NT2/D1 (cell line): Measurements from ENCODE around the gene TMCC2.

Source experiments
- DNase-seq: peaks from one replicate; pipeline ENCODE4 v3.0.0-alpha.2; 2011; ENCODE audit warnings: low read depth, low spot score
- H3K27me3 ChIP-seq: 2 replicates; pipeline ENCODE4 v1.6.0; 2011; ENCODE audit warnings: mild to moderate bottlenecking; ENCODE audit not compliant: insufficient read length, insufficient read depth
- H3K36me3 ChIP-seq: 2 replicates; pipeline ENCODE4 v1.6.1; 2011; ENCODE audit warnings: mild to moderate bottlenecking, low read length, mixed read lengths; ENCODE audit not compliant: insufficient read depth, insufficient read length
- H3K4me1 ChIP-seq: 2 replicates; pipeline ENCODE4 v1.5.1; 2011; ENCODE audit not compliant: insufficient read depth, insufficient read length
- H3K4me3 ChIP-seq: 2 replicates; pipeline ENCODE4 v1.5.1; 2011; ENCODE audit warnings: low read depth; ENCODE audit not compliant: insufficient read length
- H3K9ac ChIP-seq: 2 replicates; pipeline ENCODE4 v1.6.0; 2011; ENCODE audit warnings: low read depth; ENCODE audit not compliant: insufficient read length
- H3K9me3 ChIP-seq: 2 replicates; pipeline ENCODE4 v1.5.1; 2011; ENCODE audit warnings: mild to moderate bottlenecking, low read length; ENCODE audit not compliant: insufficient read depth
- SUZ12 ChIP-seq: IDR thresholded peaks from 2 replicates; pipeline ENCODE4 v1.6.1; 2011; ENCODE audit not compliant: insufficient read length, insufficient read depth; ENCODE audit errors: extremely low read depth
- YY1 ChIP-seq: IDR thresholded peaks from 2 replicates; pipeline ENCODE4 v1.6.1; 2011; ENCODE audit not compliant: insufficient read length, insufficient read depth
- ZNF274 ChIP-seq: IDR thresholded peaks from 2 replicates; pipeline ENCODE4 v1.6.1; 2011; ENCODE audit warnings: mild to moderate bottlenecking, low read depth, low read length

The TMCC2 gene

DNA sequence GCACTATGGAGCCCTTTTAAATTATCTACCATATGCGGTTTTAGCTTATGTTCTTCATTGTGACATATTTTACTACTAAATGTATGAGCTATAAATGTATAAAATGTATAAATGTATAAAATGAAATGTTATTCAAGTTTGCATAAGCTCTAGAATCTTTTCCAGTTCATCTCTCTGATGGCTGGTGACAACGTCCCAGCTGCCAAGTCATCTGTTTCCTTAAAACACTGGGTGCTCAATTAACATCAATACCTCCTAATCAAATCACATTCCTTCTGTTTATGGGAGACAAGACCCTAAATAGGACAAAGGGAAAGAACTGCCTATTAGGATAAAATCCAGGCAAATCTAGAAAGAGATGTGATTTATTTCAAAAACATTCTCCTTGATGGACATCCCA, 39.1 kb upstream of the TMCC2 start:
- DNase-seq = no peak
- H3K4me1 ChIP-seq = peaks cover 3% of the 10 kb centered on the region
- no peak for TF ChIP-seq ZNF274
- no peak for TF ChIP-seq SUZ12
- TF ChIP-seq YY1 = no peak
- H3K4me3 ChIP-seq = no peak overlapping the region
- no peak overlapping the region for H3K9ac ChIP-seq
- no peaks in the 10 kb centered on the region for H3K27me3 ChIP-seq
- H3K9me3 ChIP-seq = no peaks in the 10 kb centered on the region
- peaks cover 7% of the 10 kb centered on the region for H3K36me3 ChIP-seq

DNA sequence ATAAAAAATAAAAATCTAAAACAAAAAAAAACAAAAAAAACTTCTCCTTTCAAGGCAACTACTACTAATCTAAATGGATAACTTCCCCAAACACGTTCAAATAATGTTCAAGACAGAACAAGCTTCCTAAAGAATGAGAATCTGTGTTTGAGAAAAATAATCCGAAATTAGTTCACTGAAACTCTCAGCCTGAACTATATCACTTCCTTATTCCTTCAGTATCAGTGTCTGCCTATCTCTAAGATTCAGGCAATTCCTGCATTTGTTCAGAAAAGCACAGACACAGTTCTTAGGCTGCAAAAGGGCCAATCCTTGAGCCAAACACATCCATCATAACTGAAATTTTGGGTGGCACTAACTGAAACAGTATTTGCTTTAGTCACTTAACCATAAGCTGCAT, 38.6 kb upstream of the TMCC2 start:
- Histone ChIP-seq H3K4me3 (no peak overlapping the region), H3K36me3 (peaks cover 7% of the 10 kb centered on the region), H3K4me1 (peaks cover 3% of the 10 kb centered on the region), H3K9ac (no peak overlapping the region), H3K9me3 (peaks cover 4% of the 10 kb centered on the region), H3K27me3 (no peaks in the 10 kb centered on the region)
- no peak for DNase-seq
- TF ChIP-seq YY1 (no peak), ZNF274 (no peak), SUZ12 (no peak)

DNA sequence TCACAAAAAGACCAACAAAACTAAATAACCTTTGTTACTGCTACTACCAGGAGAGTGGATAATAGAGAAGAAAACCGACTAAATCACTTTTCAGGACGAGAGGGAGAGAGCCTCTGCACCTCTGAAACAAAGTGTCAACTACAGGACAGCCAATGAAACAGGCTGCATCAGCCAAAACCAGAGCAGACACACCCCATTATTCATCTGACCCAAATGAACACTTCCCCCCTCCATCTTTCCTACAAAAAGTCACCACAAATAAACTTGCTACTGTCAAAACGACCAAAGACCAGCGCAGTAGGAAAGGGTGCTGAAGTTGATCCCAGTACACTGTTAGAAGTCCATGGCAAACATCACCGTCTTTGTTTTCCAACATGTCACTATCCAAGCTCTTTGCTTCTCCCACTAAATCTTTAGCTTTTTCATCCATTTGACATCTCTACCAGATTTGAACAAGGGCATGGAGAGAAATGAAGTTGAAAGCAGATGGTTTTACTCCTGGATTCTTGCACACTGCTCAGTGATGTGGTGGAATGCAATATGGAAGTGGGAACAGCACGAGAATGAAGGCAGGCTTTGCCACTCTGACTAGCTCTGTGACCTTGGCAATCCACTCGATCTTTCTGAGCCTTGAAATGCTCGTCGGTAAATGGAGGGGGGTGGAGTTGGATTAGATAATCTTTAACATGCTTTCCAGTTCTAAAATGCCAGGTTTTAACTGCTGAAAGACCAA, 36.7 kb upstream of the TMCC2 start:
- H3K36me3 ChIP-seq = peaks cover 4% of the 10 kb centered on the region
- H3K27me3 ChIP-seq = no peaks in the 10 kb centered on the region
- TF ChIP-seq SUZ12 (no peak), YY1 (no peak), ZNF274 (no peak)
- peaks cover 3% of the 10 kb centered on the region for H3K4me1 ChIP-seq
- no peak overlapping the region for H3K9ac ChIP-seq
- H3K9me3 ChIP-seq = peaks cover 6% of the 10 kb centered on the region
- no peak overlapping the region for H3K4me3 ChIP-seq
- DNase-seq = no peak

DNA sequence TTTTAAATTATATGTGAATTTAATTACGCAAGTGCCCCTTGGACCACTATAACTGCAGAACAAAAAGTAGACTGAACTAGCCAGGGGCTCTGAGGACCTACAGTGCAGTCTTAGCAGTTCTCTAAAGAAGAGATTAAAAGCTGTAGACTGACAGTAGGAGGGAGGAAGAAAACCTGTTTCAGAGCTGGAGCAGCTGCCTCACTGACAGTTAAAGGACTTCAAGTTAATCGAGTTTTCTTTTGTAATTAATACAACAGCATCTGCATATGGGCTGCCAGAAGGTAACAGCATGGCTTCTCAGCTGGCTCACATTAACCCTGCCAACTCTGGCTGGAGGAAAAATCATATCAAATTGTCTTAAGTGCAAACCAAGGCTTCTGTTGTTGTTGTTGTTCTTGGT, 36.1 kb upstream of the TMCC2 start:
- peaks cover 6% of the 10 kb centered on the region for H3K9me3 ChIP-seq
- DNase-seq = peak; percentile 43
- H3K4me3 ChIP-seq = no peak overlapping the region
- H3K27me3 ChIP-seq = no peaks in the 10 kb centered on the region
- H3K4me1 ChIP-seq = peaks cover 3% of the 10 kb centered on the region
- TF ChIP-seq ZNF274 = no peak
- TF ChIP-seq YY1 = no peak
- TF ChIP-seq SUZ12 = no peak
- H3K36me3 ChIP-seq = peaks cover 4% of the 10 kb centered on the region
- H3K9ac ChIP-seq = no peak overlapping the region

DNA sequence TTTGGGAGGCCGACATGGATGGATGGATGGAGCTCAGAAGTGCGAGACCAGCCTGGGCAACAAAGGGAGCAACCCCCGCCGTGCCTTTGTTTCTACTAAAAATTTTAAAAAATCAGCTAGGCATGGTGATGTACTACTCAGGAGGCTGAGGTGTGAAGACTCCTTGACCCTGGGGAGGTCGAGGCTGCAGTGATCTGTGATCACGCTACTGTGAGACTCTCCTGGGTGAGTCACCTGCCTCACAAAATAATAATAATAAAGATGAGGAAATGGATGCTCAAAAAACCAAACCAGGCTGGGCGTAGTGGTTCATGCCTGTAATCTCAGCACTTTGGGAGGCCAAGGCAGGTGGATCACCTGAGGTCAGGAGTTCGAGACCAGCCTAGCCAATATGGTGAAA, 35.5 kb upstream of the TMCC2 start:
- peaks cover 3% of the 10 kb centered on the region for H3K36me3 ChIP-seq
- no peaks in the 10 kb centered on the region for H3K27me3 ChIP-seq
- no peak for DNase-seq
- H3K9ac ChIP-seq = no peak overlapping the region
- TF ChIP-seq ZNF274 = no peak
- no peak for TF ChIP-seq SUZ12
- TF ChIP-seq YY1 = no peak
- no peak overlapping the region for H3K4me3 ChIP-seq
- H3K9me3 ChIP-seq = peaks cover 6% of the 10 kb centered on the region
- H3K4me1 ChIP-seq = peaks cover 3% of the 10 kb centered on the region

DNA sequence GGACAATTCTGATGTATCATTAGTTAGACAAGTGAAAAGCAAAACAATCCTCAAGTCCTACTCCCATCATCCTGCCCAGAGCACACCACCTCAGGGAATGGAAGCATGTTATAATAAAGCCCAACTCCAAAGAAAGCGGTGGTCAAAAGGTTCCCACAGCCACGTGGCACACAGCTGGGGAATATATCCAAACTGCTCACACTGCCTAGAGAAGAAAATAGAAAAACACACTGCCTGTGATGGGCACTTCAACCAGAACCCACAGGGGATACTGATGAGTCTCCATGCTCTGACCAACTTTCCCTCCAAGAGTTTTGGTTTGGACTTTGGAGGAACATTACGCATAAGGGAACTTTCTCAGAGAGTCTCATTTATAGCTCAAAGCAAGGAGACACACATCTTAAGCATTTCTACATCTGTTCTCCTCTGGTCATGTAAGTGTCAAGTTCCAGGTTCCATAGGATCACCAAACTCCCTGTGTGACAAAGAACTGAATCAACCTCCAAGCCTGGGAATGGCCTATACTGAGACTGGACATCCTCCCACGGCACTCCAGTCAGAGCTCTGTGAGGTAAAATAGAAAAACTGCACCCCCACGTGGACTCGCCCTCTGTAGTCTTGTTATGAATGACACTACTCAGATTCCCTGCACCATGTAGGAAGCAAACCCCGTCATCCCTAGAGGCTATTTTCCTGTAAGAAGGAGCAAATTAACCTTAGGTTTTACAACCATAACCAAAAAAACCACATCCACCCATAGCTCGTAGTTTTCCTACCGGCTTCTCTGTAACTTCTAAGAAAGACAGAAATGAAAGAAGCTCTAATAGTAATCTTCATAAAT, 28.4 kb upstream of the TMCC2 start:
- H3K4me1 ChIP-seq = no peaks in the 10 kb centered on the region
- H3K36me3 ChIP-seq = no peaks in the 10 kb centered on the region
- no peak for TF ChIP-seq YY1
- peaks cover under 1% of the 10 kb centered on the region; the same call in 1 of the 2 replicates for H3K9me3 ChIP-seq
- no peak for DNase-seq
- H3K27me3 ChIP-seq = no peaks in the 10 kb centered on the region
- H3K9ac ChIP-seq = no peak overlapping the region
- no peak overlapping the region for H3K4me3 ChIP-seq

DNA sequence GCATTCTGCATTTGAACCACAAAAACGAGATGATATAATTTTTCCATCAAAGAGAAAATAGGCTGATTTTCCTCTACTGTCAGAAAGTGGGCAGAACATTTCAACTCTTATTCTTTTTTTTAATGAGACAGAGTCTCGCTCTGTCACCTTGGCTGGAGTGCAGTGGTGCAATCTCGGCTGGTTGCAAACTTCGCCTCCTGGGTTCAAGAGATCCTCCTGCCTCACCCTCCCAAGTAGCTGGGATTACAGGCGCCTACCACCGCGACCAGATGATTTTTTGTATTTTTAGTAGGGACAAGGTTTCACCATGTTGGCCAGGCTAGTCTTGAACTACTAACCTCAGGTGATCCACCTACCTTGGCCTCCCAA, 27.8 kb upstream of the TMCC2 start:
- no peaks in the 10 kb centered on the region for H3K27me3 ChIP-seq
- H3K9me3 ChIP-seq = no peaks in the 10 kb centered on the region
- TF ChIP-seq ZNF274 = no peak
- no peak for TF ChIP-seq SUZ12
- no peak for TF ChIP-seq YY1
- no peaks in the 10 kb centered on the region for H3K4me1 ChIP-seq
- H3K36me3 ChIP-seq = no peaks in the 10 kb centered on the region
- H3K9ac ChIP-seq = no peak overlapping the region
- no peak overlapping the region for H3K4me3 ChIP-seq
- no peak for DNase-seq
